NCI-H187 (cell line): ENCODE data around the gene PMEL.
"Not testable (repeated sequence)": the region's sequence is repeated elsewhere in the genome, so short reads cannot be mapped to it uniquely, and the experiment has no call there.

ENCODE experiments used
- DNase-seq, 2 experiments: peaks; one replicate each; lab custom pipeline; 2025; lab: John Stamatoyannopoulos, UW

PMEL gene

GRCh38 chr12:55942055-55942454 lies 23.8 kb downstream of the PMEL start:
- DNase-seq = no peak

DNA sequence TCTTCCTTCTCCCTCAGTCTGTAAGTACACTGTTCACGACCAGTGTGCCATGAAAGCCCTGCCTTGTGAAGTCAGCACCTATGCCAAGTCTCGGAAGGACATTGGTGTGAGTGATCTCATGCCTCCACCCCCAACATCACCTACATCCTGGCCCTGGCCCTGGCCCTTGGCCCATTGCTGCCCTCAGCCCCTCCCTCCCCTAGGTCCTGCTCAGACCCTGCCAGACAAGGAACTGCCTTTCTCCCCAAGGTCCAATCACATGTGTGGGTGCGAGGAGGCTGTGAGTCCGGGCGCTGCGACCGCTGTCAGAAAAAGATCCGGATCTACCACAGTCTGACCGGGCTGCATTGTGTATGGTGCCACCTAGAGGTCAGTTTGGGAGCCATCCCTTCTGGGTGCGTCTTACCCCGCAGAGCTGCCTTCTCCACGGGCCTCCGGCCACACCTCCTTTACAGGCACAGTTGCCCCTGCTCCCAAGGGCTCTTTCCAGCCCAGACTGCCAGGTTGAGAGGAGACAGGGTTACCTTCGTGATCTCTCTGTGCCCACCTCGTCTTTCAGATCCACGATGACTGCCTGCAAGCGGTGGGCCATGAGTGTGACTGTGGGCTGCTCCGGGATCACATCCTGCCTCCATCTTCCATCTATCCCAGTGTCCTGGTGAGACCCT lies 25.6 kb downstream of the PMEL start:
- peak; percentile 77 to 80 for DNase-seq

- no peak for DNase-seq
Observed at GRCh38 chr12:55938826-55939501, 26.9 kb downstream of the PMEL start.

DNA sequence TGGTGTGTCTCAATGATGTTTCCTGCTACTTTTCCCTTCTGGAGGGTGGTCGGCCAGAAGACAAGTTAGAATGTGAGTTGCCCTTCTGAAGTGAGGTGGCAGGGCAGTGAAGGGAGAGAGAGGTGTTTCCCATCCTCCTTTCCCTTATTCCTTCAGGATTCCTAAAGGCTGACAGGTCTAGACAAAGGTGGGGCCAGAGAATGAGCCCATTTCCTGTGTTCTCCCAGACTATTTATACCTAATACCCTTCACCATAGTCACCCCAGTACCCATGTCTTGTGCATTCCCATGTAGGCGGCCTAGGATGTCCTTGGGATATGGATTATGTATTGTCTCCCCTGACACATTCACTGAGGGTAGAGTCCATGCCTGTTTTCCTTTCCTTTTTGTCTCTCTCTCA lies 27.9 kb downstream of the PMEL start:
- no peak for DNase-seq

- no peak for DNase-seq
Observed at GRCh38 chr12:55935738-55936151, 30.1 kb downstream of the PMEL start.

DNA sequence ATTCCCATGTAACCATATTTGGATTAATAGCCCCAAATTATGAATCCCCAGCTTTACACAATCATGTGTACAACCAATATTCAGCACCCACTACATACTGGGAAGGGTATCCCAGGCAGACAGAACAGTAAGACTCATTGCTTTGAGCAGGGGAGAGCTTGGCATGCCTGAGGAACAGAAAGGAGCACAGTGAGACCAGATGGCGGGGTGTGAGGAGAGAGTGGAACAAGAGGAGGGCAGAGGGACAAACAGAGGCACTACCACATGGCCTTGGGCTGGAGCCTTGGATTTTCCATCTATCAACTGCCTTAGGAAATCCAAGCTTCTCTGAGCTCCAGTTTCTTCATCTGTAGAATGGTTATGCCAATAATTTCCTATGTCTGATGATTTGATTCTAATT lies 31.1 kb downstream of the PMEL start:
- DNase-seq = no peak

DNA sequence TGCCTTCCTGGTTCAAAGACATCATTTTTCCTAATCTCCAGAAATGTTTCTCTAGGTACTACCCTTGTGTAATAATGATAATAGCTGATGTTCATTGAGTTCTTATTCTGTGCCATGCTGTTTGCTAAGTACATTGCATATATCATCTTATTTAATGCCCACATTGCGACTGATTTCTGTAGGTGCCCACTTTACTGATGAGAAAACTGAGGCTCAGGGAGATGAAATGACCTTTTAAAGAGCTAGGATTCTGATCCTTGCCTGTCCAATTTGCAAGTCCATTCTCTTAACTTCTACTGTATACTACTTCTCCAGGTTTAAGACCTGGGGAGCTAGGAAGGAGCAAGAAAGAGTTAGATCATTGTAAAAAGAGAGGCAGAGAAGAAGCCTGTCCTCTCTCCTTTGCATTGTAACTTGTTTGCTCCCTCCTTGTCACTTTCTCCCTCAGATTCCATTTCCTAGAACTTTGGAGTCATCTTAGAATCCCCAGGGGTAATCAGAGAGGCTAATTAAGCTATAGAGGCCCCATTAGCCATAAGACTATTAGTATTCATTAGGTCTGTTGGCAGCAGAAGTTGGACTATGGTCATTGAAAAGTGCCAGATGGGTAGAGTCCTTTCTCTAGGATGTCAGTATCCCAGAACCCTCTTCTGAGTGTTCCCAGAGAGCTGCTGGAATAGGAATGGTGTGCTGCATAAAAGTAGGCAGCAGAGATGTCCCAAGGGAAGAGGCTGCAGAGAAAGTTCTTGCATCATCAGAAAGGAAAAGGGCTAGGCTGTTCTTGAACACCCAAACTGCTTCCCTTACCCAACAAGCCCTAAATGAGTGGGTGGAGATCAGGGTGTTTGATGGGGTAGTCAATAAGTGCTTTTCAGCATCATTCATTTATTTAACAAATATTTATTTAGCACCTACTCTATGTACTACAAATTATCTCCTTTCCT lies 31.8 kb downstream of the PMEL start:
- no peak for DNase-seq

DNA sequence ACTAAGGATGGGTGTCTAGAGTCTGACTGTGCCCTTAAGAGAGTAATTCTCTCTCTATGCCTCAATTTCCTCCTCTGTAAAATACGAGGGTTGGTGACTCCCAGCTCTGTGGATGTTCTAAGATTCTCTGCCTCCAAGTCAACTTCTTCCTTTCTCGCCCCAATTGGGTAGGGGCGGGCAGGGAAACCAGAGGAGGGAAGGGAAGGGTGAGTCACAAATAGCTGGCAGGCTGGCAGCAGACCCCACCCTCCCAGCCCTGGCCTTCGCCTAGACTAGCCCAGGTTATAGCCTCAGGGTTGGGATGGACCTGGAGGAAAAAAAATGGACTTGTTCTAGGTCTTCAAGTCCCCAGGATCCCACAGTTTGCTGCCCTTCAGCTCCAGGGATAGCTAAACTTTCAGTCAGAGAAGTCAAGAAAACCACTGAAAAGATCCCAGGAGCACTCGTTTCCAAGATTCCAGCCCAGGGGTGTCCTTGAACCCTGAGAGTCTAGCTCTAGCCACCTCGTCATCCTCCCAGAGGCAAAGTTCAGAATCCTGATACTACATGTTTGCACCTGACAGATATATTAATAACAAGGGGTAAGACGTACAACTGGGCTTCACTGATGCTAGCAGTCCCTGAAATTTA lies 32.6 kb downstream of the PMEL start:
- DNase-seq = no peak

GRCh38 chr12:55932551-55932910 lies 33.3 kb downstream of the PMEL start:
- DNase-seq = no peak

GRCh38 chr12:55931780-55932550 lies 33.9 kb downstream of the PMEL start:
- DNase-seq = no peak

DNA sequence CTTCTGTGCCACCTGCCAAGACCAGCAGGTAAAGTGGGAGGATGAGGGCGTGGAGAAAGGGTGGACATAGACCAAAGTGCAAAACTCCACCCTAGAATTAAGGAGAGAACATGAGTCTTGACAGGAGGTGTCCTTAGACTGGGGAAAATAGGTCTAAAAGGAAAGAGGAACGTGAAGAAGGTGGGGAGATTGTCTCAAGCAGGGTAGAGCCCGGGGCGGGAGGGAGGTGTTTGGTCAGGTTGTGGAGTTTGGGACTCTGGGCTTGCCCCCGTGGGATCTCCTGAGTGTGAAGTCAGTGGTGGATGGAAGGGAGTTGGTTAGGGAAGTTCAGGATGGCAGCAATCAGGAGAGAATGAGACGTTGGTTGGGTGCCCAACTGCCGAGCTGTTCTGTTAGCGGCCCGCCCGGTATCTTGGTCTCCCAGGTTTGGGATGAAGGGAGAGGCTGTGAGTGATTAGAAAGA lies 34.5 kb downstream of the PMEL start:
- no peak for DNase-seq

DNA sequence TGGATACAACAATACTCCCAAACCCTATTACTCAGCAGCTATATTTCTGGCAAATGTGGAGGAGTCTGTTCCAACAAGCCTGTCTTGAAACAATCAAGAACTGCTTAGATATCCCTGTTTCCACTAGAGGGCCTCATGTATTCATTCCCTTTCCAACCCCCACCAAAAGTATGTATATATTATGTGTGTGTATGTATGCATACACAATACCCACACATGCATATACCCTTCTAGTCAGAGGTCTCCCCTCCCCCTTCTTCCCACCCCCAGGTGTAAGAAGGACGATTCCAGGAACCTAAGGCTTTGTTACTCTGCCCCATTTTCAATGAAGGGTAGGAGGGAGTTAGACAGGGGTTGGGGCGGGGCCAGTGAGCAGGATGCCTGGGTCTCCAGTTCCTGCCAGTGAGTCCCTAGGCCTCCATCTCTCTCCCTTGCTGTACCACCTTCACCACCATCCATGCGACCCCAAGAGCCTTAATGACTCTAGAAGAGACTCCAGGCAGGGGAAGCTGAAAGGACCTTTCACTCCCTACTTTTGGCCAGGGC lies 35.0 kb downstream of the PMEL start, which contains the start of gene DGKA:
Gene DGKA, plus strand, starts transcription at position 392 of the 546 bp plus-strand sequence. CDS start 5,342 bp downstream, outside the sequence.
- no peak for DNase-seq

GRCh38 chr12:55929306-55929791 lies 36.5 kb downstream of the PMEL start:
- no peak for DNase-seq

- peak in 1 of 2 experiments; percentile 71 for DNase-seq
Observed at GRCh38 chr12:55927588-55928502, 38.0 kb downstream of the PMEL start, which contains the start of gene PYM1. TSS of gene PYM1 (minus strand) at chr12:55927894. CDS start at chr12:55927761, 133 bp downstream.

- peak; percentile 89 to 90 for DNase-seq
Observed at GRCh38 chr12:55926738-55927587, 38.9 kb downstream of the PMEL start.

GRCh38 chr12:55925870-55926737 lies 39.7 kb downstream of the PMEL start:
- no peak for DNase-seq

GRCh38 chr12:55925371-55925770 lies 40.5 kb downstream of the PMEL start:
- no peak for DNase-seq

DNA sequence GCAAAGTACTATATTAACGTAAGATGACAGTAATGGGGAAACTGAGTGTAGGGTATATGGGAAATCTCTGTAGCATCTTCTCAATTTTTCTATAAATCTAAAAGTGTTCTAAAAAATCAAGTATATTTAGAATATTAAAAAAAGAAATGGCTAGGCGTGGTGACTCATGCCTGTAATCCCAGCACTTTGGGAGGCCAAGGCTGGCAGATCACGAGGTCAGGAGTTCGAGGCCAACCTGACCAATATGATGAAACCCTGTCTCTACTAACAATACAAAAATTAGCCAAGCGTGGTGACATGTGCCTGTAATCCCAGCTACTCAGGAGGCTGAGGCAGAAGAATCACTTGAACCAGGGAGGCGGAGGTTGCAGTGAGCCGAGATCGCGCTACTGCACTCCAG lies 42.2 kb downstream of the PMEL start:
- not testable (repeated sequence) for DNase-seq
